ENCODE data around the gene BLOC1S5.
"Not testable (repeated sequence)": the region's sequence is repeated elsewhere in the genome, so short reads cannot be mapped to it uniquely, and the experiment has no call there.

BLOC1S5 gene

DNA sequence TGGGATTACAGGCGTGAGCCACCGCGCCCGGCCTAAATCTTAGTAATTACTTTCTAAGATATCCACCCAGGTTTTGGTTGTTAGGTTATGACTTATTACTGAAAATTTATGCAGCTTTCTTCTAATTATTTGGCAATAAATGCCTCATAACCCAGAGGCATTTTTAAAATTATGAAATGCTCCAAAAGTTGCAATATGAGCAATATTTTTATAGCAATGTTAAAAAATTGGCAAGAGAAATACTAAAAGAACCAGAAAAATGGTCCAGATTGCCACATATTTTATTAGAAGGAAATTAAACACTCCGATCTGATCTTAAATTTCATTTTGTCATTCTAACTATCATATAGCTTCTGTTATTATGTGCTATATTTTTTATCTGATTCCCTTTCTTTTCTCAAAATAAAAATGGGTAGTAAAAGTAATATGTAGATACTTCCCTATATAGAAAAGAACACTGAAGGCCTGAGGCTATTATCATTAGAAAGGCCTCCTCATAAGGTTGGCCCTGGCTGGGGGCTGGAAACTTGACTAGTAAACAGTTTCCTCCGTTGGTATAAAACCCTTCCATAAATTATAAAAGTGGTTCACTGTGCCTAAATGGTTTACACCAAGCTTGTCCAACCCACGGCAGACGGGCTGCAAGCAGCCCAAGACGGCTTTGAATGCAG is 22.1 kb downstream of the BLOC1S5 start:
- DNase-seq (ENCODE audit: low read depth in 2 of 2) = no peak

DNA sequence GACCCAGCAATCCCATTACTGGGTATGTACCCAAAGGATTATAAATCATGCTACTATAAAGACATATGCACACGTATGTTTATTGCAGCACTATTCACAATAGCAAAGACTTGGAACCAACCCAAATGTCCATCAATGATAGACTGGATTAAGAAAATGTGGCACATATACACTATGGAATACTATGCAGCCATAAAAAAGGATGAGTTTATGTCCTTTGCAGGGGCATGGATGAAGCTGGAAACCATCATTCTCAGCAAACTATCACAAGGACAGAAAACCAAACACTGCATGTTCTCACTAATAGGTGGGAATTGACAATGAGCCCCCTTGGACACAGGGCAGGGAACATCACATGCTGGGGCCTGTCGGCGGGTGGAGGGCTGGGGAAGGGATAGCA is 30.1 kb downstream of the BLOC1S5 start:
- DNase-seq (ENCODE audit: low read depth in 2 of 2) = not testable (repeated sequence)

DNA sequence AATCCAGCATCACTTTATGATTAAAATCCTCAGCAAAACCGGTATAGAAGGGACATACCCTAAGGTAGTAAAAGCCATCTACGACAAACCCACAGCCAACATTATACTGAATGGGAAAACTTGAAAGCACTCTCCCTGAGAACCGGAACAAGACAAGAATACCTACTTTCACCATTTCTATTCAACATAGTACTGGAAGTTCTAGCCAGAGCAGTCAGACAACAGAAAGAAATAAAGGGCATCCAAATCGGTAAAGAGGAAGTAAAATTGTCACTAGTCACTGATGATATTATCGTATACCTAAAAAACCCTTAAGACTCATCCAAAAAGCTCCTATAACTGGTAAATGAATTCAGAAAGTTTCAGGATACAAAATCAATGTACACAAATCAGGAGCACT is 33.3 kb downstream of the BLOC1S5 start:
- no peak for DNase-seq (ENCODE audit: low read depth in 2 of 2)

DNA sequence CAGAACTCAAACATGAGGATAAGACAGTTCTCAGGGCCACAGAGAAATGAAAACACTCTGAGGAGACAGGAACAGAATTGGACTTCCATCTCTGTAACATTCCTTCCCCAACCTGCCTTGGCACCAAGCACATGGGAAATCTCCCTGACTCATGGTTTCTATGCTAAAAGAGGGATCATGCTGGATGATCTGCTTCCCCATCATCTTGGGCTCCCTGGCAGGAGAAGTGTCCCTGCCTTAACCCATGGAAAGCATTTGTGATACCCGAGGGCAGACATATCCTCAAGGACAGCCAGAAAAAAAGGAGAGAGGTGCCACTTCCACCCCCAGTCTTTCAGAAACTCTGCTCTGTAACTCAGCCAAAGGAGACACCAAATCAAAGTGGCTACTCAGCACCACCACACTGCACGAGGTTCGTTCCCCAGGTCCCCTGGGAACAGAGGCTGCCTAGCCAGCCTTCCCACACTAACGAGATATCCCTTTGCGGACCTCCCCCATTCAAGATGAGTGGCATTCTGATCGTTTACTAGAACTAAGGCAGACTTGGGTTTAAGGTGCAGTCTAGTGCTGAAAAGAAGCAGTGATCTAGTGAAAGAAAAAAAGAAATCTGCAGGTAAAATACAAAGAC is 34.8 kb downstream of the BLOC1S5 start:
- DNase-seq (ENCODE audit: low read depth in 2 of 2) = no peak

DNA sequence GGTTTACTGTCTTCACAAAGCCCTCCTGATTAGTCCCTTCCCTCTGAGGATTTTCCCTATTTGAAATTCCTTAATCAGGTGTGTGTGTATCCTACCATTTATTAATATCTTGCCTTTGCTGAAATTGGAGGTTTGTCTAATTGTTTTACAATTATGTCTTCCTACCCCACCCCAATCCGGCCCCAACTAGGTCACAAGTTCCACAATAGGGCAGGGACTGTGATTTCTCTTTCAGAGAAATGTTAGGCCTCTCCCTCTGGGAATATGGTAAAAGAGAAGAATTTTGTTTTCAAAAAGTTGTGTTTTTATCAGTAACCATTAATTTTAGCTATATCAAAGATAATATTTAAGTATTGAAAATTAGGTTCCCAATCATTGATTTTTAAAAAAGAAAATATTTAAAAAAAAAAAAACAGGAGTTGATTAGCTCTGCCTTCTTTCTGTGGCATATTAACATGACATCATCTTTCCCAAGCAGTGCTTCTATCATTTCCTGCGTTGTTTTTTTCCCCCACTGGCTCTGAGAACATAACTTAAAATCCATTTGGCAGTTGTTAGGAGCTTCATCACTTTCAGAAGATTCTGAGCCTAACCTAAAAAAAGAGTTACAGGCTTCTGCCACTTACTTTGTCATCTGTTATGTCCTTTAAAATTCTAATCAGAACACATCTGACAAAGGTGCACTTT is 36.1 kb downstream of the BLOC1S5 start:
- no peak for DNase-seq (ENCODE audit: low read depth in 2 of 2)

DNA sequence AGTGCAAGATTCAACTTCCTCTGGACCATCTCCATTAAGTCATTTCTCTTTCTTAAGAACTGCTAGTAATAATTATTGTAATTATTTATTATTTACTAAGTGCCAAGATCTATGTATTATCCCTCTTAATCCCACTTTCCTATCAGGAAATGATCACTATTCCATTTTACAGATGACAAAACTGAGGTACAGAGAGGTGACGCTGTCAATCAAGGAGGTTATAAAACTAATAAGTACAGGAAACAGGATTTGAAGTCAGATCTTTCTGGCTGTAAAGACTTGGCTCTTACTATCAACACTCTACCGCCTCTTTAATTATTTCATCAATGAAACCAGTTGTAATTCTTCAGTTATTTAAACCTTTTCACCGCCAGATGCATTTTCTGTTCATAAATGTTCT is 37.4 kb downstream of the BLOC1S5 start:
- DNase-seq (ENCODE audit: low read depth in 2 of 2) = no peak

DNA sequence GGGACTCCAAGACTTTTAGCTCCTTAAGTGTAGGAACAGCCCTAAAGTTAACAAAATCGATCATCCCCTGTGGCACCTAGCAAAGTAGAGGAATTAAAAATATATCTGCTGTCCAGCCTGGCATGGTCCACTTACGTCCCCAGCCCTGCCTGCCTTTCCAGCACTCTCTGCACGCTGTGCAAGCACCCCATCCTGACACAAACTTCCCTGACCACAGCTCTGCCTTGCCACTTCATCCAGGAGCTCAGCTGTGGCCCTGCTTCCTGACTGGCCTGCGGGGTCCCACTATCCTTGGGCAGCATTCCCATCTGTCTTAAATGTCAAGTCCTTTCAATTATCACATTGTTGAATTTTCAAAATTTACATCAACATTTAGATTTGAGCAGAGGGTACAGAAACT is 39.0 kb downstream of the BLOC1S5 start:
- no peak for DNase-seq (ENCODE audit: low read depth in 2 of 2)

DNA sequence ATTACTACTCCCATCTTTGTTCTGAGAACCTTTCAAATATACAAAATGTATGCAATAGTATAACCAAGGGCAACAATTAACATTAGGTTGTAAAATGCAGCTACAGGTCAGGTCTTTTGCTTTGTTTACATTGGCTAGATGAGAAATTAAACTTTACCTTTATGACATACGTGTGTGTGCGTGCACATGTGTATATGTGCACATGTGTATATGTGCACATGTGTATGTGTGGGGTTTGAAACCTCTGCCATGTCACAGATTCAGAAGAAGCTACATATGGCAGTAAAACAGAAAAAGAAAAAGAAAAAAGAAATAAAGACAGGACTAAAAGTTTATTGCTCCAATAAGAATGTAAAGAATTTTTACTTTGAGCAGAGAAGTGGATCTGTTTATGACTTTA is 40.6 kb downstream of the BLOC1S5 start:
- no peak for DNase-seq (ENCODE audit: low read depth in 2 of 2)

DNA sequence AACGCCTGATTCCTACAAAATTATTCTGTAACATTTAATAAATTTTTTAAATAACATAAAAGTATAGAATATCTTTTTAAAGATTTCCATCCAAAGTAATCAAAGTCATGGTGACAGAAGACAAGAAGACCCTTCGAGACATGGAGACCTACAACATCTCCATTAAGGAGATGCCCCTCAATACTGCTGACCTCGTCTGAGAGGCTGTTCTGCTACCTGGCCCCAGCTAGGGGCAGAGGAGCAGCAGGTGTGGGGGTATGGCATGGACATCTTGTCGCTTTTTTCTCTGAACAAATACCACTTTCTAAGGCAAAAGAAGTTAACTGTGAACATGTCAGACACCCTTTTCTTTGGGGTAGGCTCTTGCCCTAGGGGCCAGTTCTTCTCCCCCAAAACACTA is 44.1 kb downstream of the BLOC1S5 start:
- DNase-seq (ENCODE audit: low read depth in 2 of 2) = no peak

DNA sequence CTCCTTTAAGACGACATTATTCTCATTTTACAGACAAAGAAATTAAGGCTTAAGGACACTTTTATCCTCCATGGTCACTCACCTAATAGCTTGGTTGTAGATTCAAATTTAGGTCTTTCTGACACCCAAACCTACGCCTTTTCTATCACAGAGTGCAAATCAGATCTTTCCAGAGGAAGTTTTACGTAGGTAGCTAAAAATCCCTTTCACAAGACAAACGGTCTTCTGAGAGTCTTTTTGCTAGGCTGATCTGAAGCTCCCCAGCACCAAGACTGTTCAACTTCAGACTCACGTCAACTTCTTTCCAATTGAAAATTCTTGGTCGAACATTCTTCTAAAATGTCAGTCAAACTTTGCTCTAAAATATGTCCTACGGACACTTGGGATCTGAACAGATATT is 46.5 kb downstream of the BLOC1S5 start:
- no peak for DNase-seq (ENCODE audit: low read depth in 2 of 2)

DNA sequence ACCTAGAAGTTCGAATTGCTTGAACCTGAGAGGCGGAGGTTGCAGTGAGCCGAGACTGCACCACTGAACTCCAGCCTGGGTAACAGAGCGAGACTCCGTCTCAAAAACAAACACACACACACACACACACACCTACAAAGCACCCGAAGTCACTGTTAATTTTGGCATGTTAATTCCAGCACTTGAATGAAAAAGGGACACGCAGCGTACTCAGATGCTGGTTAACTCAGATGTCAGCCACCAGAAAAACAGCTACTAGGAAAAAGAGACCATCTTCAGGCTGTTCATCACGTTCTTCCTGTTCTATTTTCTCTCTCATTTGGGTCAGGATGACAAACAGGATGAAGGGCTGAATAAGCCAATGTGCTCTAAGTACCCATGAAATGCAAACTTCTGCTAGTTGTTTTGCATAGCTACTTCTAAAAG is 46.9 kb downstream of the BLOC1S5 start:
- DNase-seq (ENCODE audit: low read depth in 2 of 2) = no peak

DNA sequence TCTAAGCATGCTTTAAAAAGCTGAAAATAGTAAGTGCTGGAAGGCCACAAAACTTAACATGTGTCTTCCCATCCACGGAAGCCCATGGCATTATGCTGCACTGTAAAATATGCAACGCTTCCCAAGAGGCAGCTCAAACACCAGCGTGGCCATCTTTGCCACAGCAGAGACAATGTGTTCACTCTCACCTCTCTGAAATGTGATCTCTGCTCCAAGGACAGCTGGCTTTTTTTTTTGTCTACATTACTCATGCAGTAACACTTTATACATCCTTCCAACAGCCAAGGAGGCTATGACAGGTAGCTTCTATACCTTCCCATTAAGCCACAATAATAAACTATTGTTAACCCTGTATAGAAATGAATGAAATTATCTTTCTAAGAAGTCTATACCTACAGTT is 49.2 kb downstream of the BLOC1S5 start:
- DNase-seq (ENCODE audit: low read depth in 2 of 2) = no peak

DNA sequence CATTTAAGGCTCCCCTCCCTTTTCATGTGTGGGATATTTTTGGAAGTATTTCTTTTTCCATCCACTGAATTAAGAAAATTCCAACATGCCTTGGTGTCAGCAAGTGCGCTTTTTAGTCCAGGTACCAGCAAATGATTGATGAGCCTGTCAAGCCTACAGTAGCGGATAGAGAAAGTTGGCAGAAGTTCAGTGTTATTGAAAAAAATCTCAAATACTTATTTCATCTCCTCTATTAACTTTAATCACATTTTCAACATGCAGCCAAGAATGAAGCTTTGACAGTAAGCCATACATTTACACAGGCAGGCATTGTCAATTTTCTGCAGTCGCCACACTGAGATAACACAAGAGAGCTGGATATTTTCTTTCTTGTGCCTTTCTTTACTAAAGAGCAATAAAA is 50.4 kb downstream of the BLOC1S5 start:
- no peak for DNase-seq (ENCODE audit: low read depth in 2 of 2)

DNA sequence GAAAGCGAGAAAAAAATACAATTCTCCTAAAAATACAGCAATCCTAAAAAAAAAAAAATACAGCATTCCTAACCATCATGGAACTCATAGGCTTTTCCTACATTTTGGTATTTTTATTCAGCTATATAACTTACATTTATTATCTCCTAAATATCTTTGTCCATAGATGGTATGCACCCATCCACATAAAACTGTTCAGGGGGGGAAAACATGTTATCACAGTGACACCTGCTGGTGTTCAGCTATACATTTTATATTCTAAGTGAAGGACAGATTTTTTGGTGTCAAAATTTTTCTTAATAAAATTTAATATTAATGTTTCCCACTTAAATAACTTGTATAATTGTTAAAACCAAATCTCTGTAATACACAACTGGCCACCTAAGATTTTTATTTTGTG is 58.0 kb downstream of the BLOC1S5 start:
- no peak for DNase-seq (ENCODE audit: low read depth in 2 of 2)

DNA sequence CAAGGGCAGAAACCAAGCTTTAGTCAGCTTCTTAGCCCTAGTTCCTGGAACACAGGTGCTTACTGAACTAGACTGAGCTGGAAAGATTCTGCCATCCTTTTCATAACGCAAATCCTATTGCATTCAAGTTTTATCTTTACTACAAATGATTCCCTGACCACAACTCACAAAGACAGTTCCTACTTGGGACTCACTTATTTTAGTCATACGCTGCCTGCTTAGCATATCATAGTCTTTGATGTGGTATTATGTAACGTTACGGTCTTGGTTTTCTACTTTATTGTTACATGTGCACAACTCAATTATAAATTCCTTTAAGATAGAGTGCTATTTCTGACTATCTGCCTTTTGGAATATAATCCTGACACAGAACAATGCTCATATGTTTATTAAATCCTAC is 59.1 kb downstream of the BLOC1S5 start:
- DNase-seq (ENCODE audit: low read depth in 2 of 2) = no peak

DNA sequence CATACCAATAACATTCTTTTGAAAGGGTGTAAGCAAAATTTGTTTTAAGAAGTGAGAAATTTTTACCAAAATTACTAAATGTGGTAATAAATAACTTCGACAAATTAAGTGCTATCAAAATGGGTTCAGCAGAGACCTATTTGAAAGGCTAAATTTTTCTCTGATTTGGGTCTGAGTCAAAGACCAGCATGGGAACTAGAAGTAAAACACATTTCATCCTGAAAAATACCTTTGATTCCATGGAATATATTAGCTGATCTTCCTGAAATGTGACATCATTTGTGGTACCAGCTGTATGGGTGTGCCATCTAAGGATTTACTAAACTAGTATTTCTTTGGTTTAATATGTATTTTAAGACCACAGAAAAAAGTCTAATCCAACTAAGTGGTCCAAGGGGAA is 63.6 kb downstream of the BLOC1S5 start:
- no peak for DNase-seq (ENCODE audit: low read depth in 2 of 2)

DNA sequence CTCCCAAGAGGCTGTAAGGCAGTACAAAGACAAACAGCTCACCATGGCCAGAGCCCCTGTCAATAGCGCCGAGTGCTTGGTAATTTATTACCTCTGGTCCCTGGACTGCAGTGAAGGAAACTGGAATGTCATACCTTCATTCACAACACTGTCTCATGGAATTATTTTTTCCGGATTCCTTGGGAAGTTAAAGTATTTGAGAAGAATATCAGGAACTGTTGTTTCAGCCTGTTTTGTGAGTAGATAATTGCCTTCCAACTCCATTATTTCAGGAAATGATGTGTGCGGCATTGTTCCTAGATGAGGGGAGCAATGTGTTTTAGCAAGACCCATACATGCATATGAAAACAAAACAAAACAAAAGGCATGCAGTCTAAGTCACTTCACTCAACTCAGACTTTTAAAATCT is 64.0 kb downstream of the BLOC1S5 start:
- no peak for DNase-seq (ENCODE audit: low read depth in 2 of 2)

DNA sequence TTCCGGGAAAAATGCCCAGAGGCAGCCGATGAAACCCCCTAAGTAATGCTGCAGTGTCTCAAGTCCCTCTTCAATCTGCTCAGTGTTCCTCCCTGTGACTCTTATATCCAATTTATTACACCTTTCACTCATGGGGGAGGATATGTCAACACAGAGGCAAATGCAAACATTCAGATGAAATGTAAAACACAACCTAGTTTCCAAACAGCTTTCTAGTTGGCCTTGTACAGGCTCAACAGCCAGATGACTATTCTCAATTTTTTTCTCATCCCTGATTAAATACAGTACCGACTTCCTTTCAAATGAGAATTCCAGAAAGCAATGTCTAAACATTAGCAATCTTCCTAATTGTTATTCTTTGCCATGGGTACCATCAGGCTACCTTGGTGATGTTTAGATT is 65.0 kb downstream of the BLOC1S5 start:
- no peak for DNase-seq (ENCODE audit: low read depth in 2 of 2)

DNA sequence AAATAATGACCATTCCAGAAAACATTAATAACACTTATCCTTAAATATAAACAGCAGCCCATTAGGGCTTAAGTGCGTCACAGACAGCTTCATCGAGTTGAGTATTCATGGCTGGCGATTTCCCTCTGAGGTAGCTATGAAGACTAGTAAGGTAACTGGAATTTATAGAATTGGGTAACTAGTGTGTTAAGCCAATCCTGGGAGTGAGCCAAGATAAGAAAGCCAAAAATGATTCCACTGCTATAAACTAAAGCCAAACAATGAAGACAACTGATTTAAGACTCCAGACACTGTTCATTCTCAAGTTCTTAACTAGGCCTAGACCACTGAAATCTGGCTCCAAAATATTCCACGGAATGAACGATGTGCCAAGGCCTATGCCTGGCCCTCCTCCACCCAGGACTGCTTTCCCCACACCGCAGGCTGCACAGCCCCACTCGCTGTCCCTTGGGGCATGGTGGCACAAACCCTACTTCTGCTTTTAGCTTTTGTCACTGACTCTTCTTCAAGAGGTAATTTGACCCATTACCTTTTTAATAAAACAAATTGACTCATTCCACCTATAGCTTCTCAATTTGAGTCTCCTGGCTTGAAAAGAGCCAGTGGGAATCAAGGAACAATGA is 66.0 kb downstream of the BLOC1S5 start:
- no peak for DNase-seq (ENCODE audit: low read depth in 2 of 2)

DNA sequence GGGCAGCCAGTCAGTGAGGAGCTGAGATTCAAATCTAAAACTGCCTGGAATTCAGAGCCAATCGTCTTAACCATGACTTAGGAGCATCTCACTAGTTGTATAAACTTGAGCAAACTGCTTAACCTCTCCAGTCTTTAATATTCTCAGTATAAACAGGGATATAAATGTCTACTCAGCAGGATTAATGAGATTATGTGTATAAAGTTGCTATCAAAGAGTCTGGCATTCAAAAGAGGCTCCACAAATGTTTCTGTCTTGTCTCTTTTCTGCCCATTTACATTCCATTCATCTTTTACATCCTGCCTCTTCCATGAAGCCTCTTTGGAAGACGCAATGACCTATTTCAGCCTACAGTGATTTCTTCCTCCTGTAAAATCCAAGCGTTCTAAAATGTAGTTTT is 66.9 kb downstream of the BLOC1S5 start:
- DNase-seq (ENCODE audit: low read depth in 2 of 2) = no peak

DNA sequence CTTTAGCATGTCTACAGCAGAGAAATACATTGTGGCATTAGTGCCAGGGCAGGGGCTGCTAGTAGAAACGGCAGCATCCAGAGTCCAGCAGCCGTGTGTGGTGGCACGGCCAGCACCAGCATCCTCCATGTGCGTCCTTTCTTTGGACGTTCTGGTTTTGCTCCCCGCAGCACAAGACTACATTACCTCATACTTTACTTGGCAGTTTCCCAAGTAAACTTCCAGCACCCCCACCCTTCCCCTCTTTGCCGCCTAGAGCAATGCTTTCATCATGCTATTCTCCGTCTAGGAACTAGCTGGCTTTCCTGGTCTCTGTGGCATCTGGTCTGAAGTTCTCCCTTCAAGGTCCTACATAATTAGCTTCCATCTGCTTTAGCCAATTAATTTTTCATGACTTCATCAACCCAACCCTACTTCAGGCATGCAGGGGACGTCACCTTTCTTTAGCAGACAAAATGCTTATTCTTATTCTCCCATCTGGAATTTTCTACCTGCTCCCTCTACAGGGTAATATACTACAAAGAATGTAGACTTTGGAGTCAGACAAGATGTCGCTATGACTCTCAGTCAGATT is 67.6 kb downstream of the BLOC1S5 start:
- no peak for DNase-seq (ENCODE audit: low read depth in 2 of 2)

DNA sequence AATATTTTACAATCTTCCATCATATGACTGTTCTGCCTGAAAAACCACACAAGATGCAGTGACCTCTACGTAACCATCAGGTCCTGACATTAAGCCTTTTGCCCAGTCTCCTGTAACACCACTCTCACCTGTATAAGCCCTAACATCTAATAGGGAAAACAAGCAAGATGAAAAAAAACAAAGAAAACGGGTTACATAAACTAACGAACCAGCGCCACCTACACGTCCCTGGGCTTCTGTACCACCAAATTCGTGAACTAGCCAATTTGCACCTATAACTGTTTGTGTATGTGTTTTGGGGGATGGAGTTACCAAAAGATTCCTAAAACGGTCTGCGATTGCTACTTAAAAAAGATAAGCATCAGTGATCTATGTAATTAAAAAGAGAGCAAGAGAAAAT is 70.2 kb downstream of the BLOC1S5 start:
- DNase-seq (ENCODE audit: low read depth in 2 of 2) = no peak

DNA sequence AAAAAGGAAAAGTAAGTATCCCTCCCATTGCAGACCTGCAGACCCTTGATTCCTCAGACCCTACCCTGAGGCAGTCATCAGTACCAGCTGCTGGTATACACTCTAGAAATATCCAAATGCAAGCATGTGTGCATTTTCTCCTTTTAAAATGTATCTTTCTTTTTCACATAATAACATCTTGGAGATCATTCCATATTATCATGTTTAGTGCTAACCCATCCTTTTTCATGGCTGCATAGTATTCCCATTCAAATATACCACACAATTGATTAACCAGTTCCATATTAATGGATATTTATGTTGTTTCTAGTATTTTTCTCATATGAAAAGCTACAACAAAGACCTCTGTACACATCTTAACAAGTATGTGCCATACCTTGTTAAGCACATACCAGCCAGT is 70.8 kb downstream of the BLOC1S5 start:
- no peak for DNase-seq (ENCODE audit: low read depth in 2 of 2)
